Ectodermal cell (in vitro differentiated cells): ENCODE results near the gene KRAS.
A peak's percentile ranks its signal among the peaks of the same experiment; 100 is the strongest.

Experiments used
- H3K27ac ChIP-seq: 2 replicates; pipeline ENCODE4 v1.7.0; 2013; ENCODE audit warnings: mild to moderate bottlenecking, low read depth, low read length; ENCODE audit not compliant: insufficient read depth, poor library complexity, severe bottlenecking
- H3K27me3 ChIP-seq: 2 replicates; pipeline ENCODE4 v1.7.0; 2013; ENCODE audit warnings: mild to moderate bottlenecking, low read length; ENCODE audit not compliant: insufficient read depth, control insufficient read depth, poor library complexity, severe bottlenecking
- H3K36me3 ChIP-seq: one replicate; pipeline ENCODE4 v1.7.0; 2013; ENCODE audit warnings: low read length; ENCODE audit not compliant: control insufficient read depth, insufficient read depth
- H3K4me1 ChIP-seq: one replicate; pipeline ENCODE4 v1.7.0; 2013; ENCODE audit warnings: low read length; ENCODE audit not compliant: control insufficient read depth, insufficient read depth
- H3K4me3 ChIP-seq: 2 replicates; pipeline ENCODE4 v1.7.0; 2013; ENCODE audit warnings: low read depth, low read length, control low read depth; ENCODE audit not compliant: insufficient read depth
- H3K9me3 ChIP-seq: 2 replicates; pipeline ENCODE4 v1.7.0; 2013; ENCODE audit warnings: mild to moderate bottlenecking, low read length, moderate library complexity; ENCODE audit not compliant: control insufficient read depth
- WGBS, 2 experiments: methylation state at CpG; one replicate each; pipeline ENCODE4 v1.1.7; 2013; ENCODE audit warnings: missing lambda C conversion rate in 2 of 2; 5-methylcytosine and 5-hydroxymethylcytosine counted together

Gene KRAS

GRCh38 chr12:25200703-25201102 is 50.0 kb downstream of the KRAS start:
- Histone ChIP-seq H3K9me3 (no peaks in the 10 kb centered on the region), H3K27ac (no peak overlapping the region), H3K4me1 (no peaks in the 10 kb centered on the region), H3K27me3 (no peaks in the 10 kb centered on the region), H3K4me3 (no peak overlapping the region), H3K36me3 (no peaks in the 10 kb centered on the region)
- 90 to 95% methylated on average over 1 of the region's 1 CpG for WGBS, 2 experiments

DNA sequence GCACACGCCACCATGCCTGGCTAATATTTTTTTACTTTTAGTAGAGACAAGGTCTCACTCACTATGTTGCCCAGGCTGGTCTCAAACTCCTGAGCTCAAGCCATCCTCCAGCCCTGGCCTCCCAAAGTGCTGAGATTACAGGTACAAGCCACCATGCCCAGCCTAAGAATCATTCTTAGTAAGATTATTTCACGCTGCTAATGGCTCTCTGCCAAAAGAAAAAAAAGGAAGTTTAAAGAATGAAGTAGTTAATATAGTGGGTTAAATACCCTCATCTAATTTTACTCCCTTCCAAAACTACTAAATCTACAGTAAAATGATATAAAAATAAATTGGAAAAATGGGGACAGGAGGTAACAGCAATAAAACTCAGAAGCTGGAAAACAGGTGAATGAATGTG is 53.1 kb downstream of the KRAS start:
- Histone ChIP-seq H3K9me3 (no peaks in the 10 kb centered on the region), H3K36me3 (no peaks in the 10 kb centered on the region), H3K27me3 (no peaks in the 10 kb centered on the region), H3K4me1 (no peaks in the 10 kb centered on the region), H3K4me3 (no peak overlapping the region), H3K27ac (no peak overlapping the region)
- WGBS, 2 experiments: 89 to 96% methylated on average over 1 of the region's 2 CpGs

DNA sequence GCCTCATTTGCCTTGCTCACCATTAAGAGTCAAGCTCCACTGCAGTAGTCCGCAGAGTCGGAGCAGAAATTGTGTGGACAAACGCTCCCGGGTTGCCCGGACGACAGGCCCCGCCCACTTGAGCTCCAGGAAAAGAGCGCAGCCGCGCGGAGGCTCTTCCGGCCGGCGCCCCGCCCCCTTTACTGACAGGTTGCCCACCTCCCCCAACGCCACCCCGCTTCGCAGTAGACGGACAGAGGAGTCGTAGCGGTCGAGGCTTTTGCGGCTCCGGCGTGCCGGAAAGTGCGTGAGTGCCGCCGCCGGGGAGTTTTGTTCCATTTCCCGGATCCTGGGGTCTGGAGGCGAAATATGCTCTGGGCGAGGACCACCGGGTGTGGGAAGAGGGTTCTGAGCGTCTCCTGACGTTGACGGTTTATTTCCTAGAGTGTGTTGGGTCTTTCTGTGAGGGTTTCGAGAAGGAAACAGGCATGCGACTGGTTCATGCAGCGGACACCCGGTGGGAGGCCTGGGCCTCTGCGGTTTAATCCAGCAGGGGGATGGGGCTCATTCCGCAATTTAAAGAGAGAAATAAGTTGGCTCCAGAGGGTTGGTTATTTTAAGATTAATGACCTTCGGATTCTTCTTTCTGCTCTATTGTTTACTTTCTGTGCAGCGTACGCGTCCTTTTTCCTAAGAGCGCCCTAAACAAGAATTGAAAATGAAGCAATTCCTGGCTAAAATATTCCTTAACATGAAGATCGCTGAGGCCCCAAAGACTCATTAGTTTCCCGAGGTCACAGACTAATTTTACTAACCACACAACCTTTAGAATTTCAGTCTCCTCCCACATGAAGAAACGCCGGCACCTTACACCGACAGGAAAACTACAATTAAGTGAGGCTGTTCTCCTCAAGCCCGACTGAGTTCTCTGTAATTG is 55.4 kb downstream of the KRAS start, which contains the start of the genes DNAI7 and ETFRF1:
TSS of gene DNAI7 (minus strand) at position 105 of the 916 bp plus-strand sequence. CDS start at position 23, 82 bp downstream.
TSS of gene ETFRF1 (plus strand) at position 182 of the 916 bp plus-strand sequence. CDS start 8,720 bp downstream, outside the sequence.
- Histone ChIP-seq H3K36me3 (no peaks in the 10 kb centered on the region), H3K4me3 (peak within 1 kb of the TSS; percentile 67), H3K27ac (peak within 1 kb of the TSS; percentile 82), H3K27me3 (no peaks in the 10 kb centered on the region), H3K4me1 (no peaks in the 10 kb centered on the region), H3K9me3 (no peaks in the 10 kb centered on the region)
- WGBS, 2 experiments: 0 to 1% methylated on average over 53 to 54 of the region's 54 CpGs

DNA sequence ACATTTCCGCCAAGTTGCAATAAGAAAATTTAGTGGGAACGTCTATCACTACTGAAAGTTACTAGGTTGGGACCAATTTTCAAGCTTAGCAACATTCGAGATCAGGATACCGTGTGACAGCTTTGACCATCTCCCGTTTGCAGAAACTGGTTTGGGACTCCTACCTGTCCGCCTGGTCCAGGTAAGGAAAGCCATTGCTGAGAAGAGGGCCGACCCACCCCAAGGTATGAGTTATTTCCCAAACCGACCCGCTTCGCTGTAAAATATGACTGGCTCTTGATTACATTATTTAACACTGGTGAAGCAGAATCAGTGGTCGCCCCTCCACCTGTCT is 56.0 kb downstream of the KRAS start:
- WGBS, 2 experiments: 18 to 20% methylated on average over 11 of the region's 11 CpGs
- H3K9me3 ChIP-seq: no peaks in the 10 kb centered on the region
- no peaks in the 10 kb centered on the region for H3K27me3 ChIP-seq
- no peaks in the 10 kb centered on the region for H3K36me3 ChIP-seq
- H3K4me1 ChIP-seq: no peaks in the 10 kb centered on the region
- H3K4me3 ChIP-seq: peak overlapping the region; percentile 67
- no peak overlapping the region for H3K27ac ChIP-seq

DNA sequence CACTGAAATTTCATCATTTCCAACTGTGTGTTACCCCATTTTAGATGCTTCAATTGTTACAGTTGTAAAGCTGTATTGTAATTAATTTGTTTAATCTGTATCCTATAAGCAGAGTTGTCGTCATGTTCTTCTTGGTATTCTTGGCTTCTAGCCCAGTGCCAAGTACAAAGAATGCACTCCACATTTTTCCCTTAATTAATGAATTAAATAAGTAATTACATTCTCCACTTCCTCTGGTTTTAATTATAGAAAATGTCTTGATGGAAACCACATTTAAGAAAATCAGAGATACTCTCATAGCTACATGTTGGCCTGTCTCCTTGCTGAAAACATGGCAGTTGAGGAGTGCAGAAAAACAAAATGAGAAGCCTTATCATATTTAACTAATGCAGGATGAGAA is 56.5 kb downstream of the KRAS start:
- Histone ChIP-seq H3K27ac (no peak overlapping the region), H3K4me3 (peak overlapping the region; percentile 67), H3K4me1 (no peaks in the 10 kb centered on the region), H3K27me3 (no peaks in the 10 kb centered on the region), H3K9me3 (no peaks in the 10 kb centered on the region), H3K36me3 (no peaks in the 10 kb centered on the region)
- WGBS, 2 experiments: 100% methylated on average over 1 of the region's 1 CpG; no CpG with 5 or more reads in 1 of the 2 experiments

GRCh38 chr12:25190793-25191192 is 59.9 kb downstream of the KRAS start:
- Histone ChIP-seq H3K36me3 (no peaks in the 10 kb centered on the region), H3K4me3 (no peak overlapping the region), H3K27ac (no peak overlapping the region), H3K27me3 (no peaks in the 10 kb centered on the region), H3K4me1 (no peaks in the 10 kb centered on the region), H3K9me3 (no peaks in the 10 kb centered on the region)
- WGBS, 2 experiments: 94 to 96% methylated on average over 6 of the region's 6 CpGs

GRCh38 chr12:25189656-25190055 is 61.1 kb downstream of the KRAS start:
- Histone ChIP-seq H3K27ac (no peak overlapping the region), H3K4me3 (no peak overlapping the region), H3K36me3 (no peaks in the 10 kb centered on the region), H3K27me3 (no peaks in the 10 kb centered on the region), H3K9me3 (no peaks in the 10 kb centered on the region), H3K4me1 (no peaks in the 10 kb centered on the region)

DNA sequence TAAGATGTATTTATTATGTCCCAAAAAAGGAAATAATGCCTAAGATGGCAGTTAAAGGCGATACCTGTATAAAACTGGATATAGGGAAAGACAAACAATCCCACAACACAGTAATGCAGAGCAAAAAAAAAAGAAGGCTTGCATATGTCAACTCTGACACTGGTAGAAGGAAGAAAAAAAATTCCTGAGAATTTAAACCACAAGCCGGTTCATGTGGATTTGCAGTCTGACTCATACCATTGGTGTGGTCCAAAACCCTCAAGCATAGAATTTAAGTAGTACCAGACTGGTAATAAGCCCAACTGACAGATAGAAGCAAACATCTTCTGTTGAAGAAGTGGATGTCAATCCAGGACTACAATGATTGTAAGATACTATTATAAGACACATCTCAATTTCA is 62.9 kb downstream of the KRAS start:
- no peak overlapping the region for H3K27ac ChIP-seq
- H3K4me3 ChIP-seq: no peak overlapping the region
- WGBS, 2 experiments: 94 to 98% methylated on average over 1 to 2 of the region's 2 CpGs
- no peaks in the 10 kb centered on the region for H3K4me1 ChIP-seq
- no peaks in the 10 kb centered on the region for H3K9me3 ChIP-seq
- H3K36me3 ChIP-seq: no peaks in the 10 kb centered on the region
- H3K27me3 ChIP-seq: no peaks in the 10 kb centered on the region

DNA sequence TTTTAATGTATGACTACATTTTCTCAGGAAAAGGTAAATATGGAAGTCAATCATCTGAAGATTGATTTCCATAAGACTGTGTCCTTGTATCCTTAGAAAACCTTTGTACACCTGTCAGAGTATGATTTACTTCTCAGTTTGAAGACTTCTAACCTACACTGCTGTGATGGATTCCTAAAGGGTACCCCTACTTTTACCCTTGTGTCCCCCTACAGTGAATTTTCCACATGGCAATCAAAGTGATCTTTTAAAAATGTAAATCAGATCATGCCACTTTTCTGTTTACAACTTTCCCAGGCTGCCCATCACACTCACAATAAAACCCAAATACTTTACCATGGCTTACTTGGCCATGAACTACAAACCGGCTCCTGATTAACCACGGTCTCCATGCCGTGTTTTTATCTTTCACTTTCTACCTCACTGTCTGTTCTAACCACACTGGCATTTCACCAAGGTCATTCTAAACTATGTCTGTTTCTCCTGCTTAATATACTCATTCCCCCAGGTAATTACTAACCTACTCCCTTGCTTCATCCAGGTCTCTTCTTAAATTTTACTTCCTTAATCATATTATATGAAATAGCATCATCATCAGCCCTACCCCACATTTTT is 63.8 kb downstream of the KRAS start:
- Histone ChIP-seq H3K4me3 (no peak overlapping the region), H3K36me3 (no peaks in the 10 kb centered on the region), H3K27ac (no peak overlapping the region), H3K4me1 (no peaks in the 10 kb centered on the region), H3K9me3 (no peaks in the 10 kb centered on the region), H3K27me3 (no peaks in the 10 kb centered on the region)
- WGBS, 2 experiments: 89 to 92% methylated on average over 3 of the region's 3 CpGs

DNA sequence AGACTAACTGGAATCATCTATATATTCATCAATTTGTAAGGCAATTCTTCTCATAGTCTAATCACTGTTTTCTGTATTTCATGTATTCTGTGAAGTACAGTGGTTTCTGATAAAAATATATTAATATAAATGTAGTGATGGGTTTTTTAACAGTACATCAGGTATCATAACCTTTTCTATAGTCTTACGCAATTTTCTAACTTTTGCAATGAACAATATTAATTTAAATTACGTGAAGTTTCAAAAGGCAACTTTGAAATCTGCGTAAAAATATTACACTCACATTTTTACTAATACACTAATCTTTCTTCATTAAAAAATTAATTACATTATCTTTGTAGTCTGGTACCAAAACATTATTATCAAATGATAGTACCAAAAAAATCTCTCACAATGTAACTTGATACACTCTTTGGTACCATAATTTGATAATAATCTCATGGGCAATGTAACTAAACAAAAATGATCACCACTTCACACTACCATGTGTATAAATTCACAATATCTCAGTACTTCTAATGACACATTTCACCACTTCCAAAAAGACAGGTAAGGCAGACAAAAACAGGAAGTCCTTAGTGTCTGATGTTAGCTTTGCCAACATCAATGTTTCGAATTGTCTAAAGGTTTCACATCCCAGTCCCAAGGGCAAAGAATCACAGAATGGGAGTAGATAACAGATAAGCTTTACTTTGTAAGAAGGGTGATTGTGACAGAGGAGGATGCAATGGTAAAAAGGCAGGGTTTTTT is 64.5 kb downstream of the KRAS start:
- no peaks in the 10 kb centered on the region for H3K9me3 ChIP-seq
- H3K36me3 ChIP-seq: no peaks in the 10 kb centered on the region
- H3K4me1 ChIP-seq: no peaks in the 10 kb centered on the region
- H3K4me3 ChIP-seq: no peak overlapping the region
- no peak overlapping the region for H3K27ac ChIP-seq
- no peaks in the 10 kb centered on the region for H3K27me3 ChIP-seq
- 83 to 86% methylated on average over 4 of the region's 4 CpGs for WGBS, 2 experiments
